ENCODE measurements around the gene SHISAL1. TPM values are rescaled to one million over a fixed set of nuclear protein-coding genes. Genes with fewer than 3 reads are reported as not detected.
"Not testable (repeated sequence)": the region's sequence is repeated elsewhere in the genome, so short reads cannot be mapped to it uniquely, and the experiment has no call there.

Gene SHISAL1
- total RNA-seq, 1 experiment from 2014 or later: 1.1 TPM

DNA sequence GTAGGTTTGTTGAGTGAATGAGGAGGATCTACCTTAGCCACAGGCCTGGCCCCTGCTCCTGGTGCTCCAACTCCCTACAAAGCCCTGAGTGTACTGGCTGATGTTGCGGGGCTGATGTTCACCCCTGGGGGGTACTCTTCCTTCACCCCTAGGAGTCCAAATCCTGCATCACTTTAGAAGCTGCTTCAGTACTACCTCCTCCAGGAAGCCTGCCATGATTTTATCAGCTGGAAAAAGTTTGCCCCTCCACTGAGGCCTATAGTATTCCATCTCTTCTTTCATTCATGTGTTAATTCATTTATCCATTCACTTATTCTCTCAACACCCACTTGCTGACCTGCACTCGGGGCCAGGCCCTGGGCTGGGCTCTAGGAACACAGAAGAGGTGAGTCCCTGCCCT is 7.8 kb downstream of the SHISAL1 start:
- TF ChIP-seq EZH2 (IDR thresholded peaks at IDR 0.05; ENCODE audit: low read length, unreplicated experiment): no peak
- TF ChIP-seq, protein P1, sequence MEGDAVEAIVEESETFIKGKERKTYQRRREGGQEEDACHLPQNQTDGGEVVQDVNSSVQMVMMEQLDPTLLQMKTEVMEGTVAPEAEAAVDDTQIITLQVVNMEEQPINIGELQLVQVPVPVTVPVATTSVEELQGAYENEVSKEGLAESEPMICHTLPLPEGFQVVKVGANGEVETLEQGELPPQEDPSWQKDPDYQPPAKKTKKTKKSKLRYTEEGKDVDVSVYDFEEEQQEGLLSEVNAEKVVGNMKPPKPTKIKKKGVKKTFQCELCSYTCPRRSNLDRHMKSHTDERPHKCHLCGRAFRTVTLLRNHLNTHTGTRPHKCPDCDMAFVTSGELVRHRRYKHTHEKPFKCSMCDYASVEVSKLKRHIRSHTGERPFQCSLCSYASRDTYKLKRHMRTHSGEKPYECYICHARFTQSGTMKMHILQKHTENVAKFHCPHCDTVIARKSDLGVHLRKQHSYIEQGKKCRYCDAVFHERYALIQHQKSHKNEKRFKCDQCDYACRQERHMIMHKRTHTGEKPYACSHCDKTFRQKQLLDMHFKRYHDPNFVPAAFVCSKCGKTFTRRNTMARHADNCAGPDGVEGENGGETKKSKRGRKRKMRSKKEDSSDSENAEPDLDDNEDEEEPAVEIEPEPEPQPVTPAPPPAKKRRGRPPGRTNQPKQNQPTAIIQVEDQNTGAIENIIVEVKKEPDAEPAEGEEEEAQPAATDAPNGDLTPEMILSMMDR (conservative IDR thresholded peaks at IDR 0.05; ENCODE audit: low read depth, low read length): no peak
- no peak for TF ChIP-seq EZH2phosphoT487 (IDR thresholded peaks at IDR 0.05; ENCODE audit: borderline replicate concordance, low read length)
- no peak overlapping the region for H3K27ac ChIP-seq (ENCODE audit: low read length)
- H3K9ac ChIP-seq (ENCODE audit: low read length): no peak overlapping the region
- no peak overlapping the region for H3K4me3 ChIP-seq (ENCODE audit: low read length)
- no peaks in the 10 kb centered on the region for H3K9me3 ChIP-seq (ENCODE audit: low read length)
- no peaks in the 10 kb centered on the region for H3F3A ChIP-seq (ENCODE audit: low read length, unreplicated experiment)
- ChIA-PET CTCF (no interaction called here), POLR2A (ENCODE audit: unreplicated experiment) (no interaction called here)
- H3K36me3 ChIP-seq (ENCODE audit: low read depth, low read length): no peaks in the 10 kb centered on the region
- H3K27me3 ChIP-seq (ENCODE audit: low read length): no peaks in the 10 kb centered on the region
- intact Hi-C loops (cut with micrococcal nuclease): no loop called here
- no peak for DNase-seq
- H3K79me2 ChIP-seq (ENCODE audit: low read length): no peaks in the 10 kb centered on the region
- H4K20me1 ChIP-seq (ENCODE audit: low read length): no peaks in the 10 kb centered on the region
- H3K4me2 ChIP-seq (ENCODE audit: low read length): no peak overlapping the region
- no peak for ATAC-seq
- H2AFZ ChIP-seq (ENCODE audit: low read length): no peak overlapping the region
- no TSS peak for BruUV-seq (replicated peaks)
- no peaks in the 10 kb centered on the region for H3K9me2 ChIP-seq (replicated peaks; ENCODE audit: low read length)
- peaks cover 13% of the 10 kb centered on the region for H3K4me1 ChIP-seq (ENCODE audit: insufficient read depth, low read length)

- no peak for ATAC-seq
- POLR2A ChIA-PET (ENCODE audit: unreplicated experiment): no interaction called here
- H3K27me3 ChIP-seq (ENCODE audit: low read length): no peaks in the 10 kb centered on the region
Observed at GRCh38 chr22:44304354-44304753, 8.4 kb downstream of the SHISAL1 start.

DNA sequence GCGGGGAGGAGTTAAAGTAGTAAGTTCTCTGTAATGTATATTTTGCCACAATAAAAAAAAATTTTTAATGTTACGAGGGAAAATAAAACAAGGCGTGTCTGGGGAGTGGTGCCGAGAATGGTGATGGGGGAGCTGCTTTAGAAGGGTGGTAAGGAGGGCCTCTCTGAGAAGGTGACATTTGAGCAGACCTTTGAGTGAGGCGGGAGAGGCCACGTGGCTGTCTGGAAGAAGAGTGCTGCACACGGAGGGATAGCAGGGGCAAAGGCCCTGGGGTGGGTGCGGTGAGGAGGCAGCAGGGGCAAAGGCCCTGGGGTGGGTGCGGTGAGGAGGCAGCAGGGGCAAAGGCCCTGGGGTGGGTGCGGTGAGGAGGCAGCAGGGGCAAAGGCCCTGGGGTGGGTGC is 10.4 kb downstream of the SHISAL1 start:
- H3K4me1 ChIP-seq (ENCODE audit: insufficient read depth, low read length); H3K4me3 ChIP-seq (ENCODE audit: low read length); H3K4me2 ChIP-seq (ENCODE audit: low read length); POLR2A ChIA-PET (ENCODE audit: unreplicated experiment); H3K27ac ChIP-seq (ENCODE audit: low read length); H3K9ac ChIP-seq (ENCODE audit: low read length); H3K27me3 ChIP-seq (ENCODE audit: low read length); H3K9me2 ChIP-seq (replicated peaks; ENCODE audit: low read length); CTCF ChIA-PET; intact Hi-C loops (cut with micrococcal nuclease); H3K9me3 ChIP-seq (ENCODE audit: low read length); H3K36me3 ChIP-seq (ENCODE audit: low read depth, low read length); ATAC-seq; H3F3A ChIP-seq (ENCODE audit: low read length, unreplicated experiment); BruUV-seq (replicated peaks); H3K79me2 ChIP-seq (ENCODE audit: low read length); H4K20me1 ChIP-seq (ENCODE audit: low read length); DNase-seq; H2AFZ ChIP-seq (ENCODE audit: low read length): not testable (repeated sequence)

More at GRCh38 chr22:44304354-44304753, 8.4 kb downstream of the SHISAL1 start:
- CTCF ChIA-PET: no interaction called here
- no TSS peak for BruUV-seq (replicated peaks)
- no peak overlapping the region for H3K9ac ChIP-seq (ENCODE audit: low read length)
- no peak overlapping the region for H3K4me2 ChIP-seq (ENCODE audit: low read length)
- no peaks in the 10 kb centered on the region for H3K79me2 ChIP-seq (ENCODE audit: low read length)
- no peaks in the 10 kb centered on the region for H4K20me1 ChIP-seq (ENCODE audit: low read length)
- no peaks in the 10 kb centered on the region for H3K9me2 ChIP-seq (replicated peaks; ENCODE audit: low read length)
- H3K36me3 ChIP-seq (ENCODE audit: low read depth, low read length): no peaks in the 10 kb centered on the region
- H3K27ac ChIP-seq (ENCODE audit: low read length): no peak overlapping the region
- TF ChIP-seq EZH2 (IDR thresholded peaks at IDR 0.05; ENCODE audit: low read length, unreplicated experiment) (no peak), EZH2phosphoT487 (IDR thresholded peaks at IDR 0.05; ENCODE audit: borderline replicate concordance, low read length) (no peak)
- TF ChIP-seq, protein P1 (conservative IDR thresholded peaks at IDR 0.05; ENCODE audit: low read depth, low read length): no peak
- H3K9me3 ChIP-seq (ENCODE audit: low read length): no peaks in the 10 kb centered on the region
- no peaks in the 10 kb centered on the region for H3F3A ChIP-seq (ENCODE audit: low read length, unreplicated experiment)
- intact Hi-C loops (cut with micrococcal nuclease): no loop called here
- peaks cover 7% of the 10 kb centered on the region for H3K4me1 ChIP-seq (ENCODE audit: insufficient read depth, low read length)
- H2AFZ ChIP-seq (ENCODE audit: low read length): no peak overlapping the region
- peak; percentile 11 for DNase-seq
- H3K4me3 ChIP-seq (ENCODE audit: low read length): no peak overlapping the region

All from PC-3 (cell line).